IMR-90 (cell line): ENCODE measurements around the gene KLHL42. TPM values are rescaled to one million over a fixed set of nuclear protein-coding genes. Genes with fewer than 3 reads are reported as not detected.

ENCODE experiments used
- ATAC-seq: fragments of 200-7000 bp; cut with Tn5 transposase; 2 replicates; pipeline ENCODE4 v1.9.1; 2020; ENCODE audit warnings: low read depth, mild to moderate bottlenecking, moderate library complexity
- BruUV-seq: library from RNA; stranded (reverse); fragments of 400-500 nt; replicated peaks from 2 replicates; lab custom pipeline; 2021; lab: Mats Ljungman, UMichigan
- CTCF ChIA-PET: fragments of 300-600 bp; formaldehyde crosslinking; extraction: SDS; loops from one replicate; lab custom pipeline; 2021; ENCODE audit warnings: antibody characterized with exemption; lab: Yijun Ruan, JAX
- POLR2A ChIA-PET: fragments of 300-600 bp; sonication (Branson Sonifier 250); formaldehyde crosslinking; loops from one replicate; lab custom pipeline; 2022; ENCODE audit warnings: antibody characterized with exemption; ENCODE audit not compliant: unreplicated experiment; lab: Charles Lee
- DNase-seq: peaks from one replicate; pipeline ENCODE4 v3.0.0; 2013
- H2AFZ ChIP-seq: replicated peaks from 2 replicates; pipeline ENCODE3; 2013; ENCODE audit warnings: low read length, mild to moderate bottlenecking; ENCODE audit not compliant: poor library complexity
- H2AK5ac ChIP-seq: 2 replicates; pipeline ENCODE4 v1.6.1; 2013; ENCODE audit warnings: low read depth, low read length, inconsistent platforms
- H2AK9ac ChIP-seq: replicated peaks from 2 replicates; pipeline ENCODE3; 2013; ENCODE audit warnings: mild to moderate bottlenecking, low read depth, low read length, moderate library complexity; ENCODE audit not compliant: poor library complexity
- H2BK120ac ChIP-seq: 2 replicates; pipeline ENCODE4 v1.6.1; 2013; ENCODE audit warnings: low read depth, low read length, inconsistent platforms
- H2BK15ac ChIP-seq: 3 replicates; pipeline ENCODE4 v1.6.1; 2013; ENCODE audit warnings: low read depth, low read length, inconsistent platforms
- H2BK20ac ChIP-seq: 2 replicates; pipeline ENCODE4 v1.6.1; 2013; ENCODE audit warnings: low read depth, mild to moderate bottlenecking, inconsistent platforms, low read length, moderate library complexity
- H2BK5ac ChIP-seq: 2 replicates; pipeline ENCODE4 v1.6.1; 2013; ENCODE audit warnings: mild to moderate bottlenecking, low read depth, low read length, inconsistent platforms; ENCODE audit not compliant: poor library complexity, severe bottlenecking
- H3K14ac ChIP-seq: replicated peaks from 2 replicates; pipeline ENCODE4 v1.6.1; 2013; ENCODE audit warnings: low read depth, low read length, inconsistent platforms
- H3K18ac ChIP-seq: 2 replicates; pipeline ENCODE4 v1.6.1; 2013; ENCODE audit warnings: low read depth, low read length, control low read depth
- H3K23ac ChIP-seq: 2 replicates; pipeline ENCODE4 v1.6.1; 2013; ENCODE audit warnings: low read depth, low read length, inconsistent platforms
- H3K27ac ChIP-seq: 2 replicates; pipeline ENCODE4 v1.5.1; 2013; ENCODE audit warnings: mild to moderate bottlenecking, control low read depth, low read length; ENCODE audit not compliant: insufficient read depth
- H3K27me3 ChIP-seq: 2 replicates; pipeline ENCODE4 v1.6.1; 2013; ENCODE audit warnings: low read length; ENCODE audit not compliant: control insufficient read depth, insufficient read depth
- H3K36me3 ChIP-seq: 2 replicates; pipeline ENCODE4 v1.6.1; 2013; ENCODE audit warnings: low read length, mixed read lengths; ENCODE audit not compliant: control insufficient read depth, insufficient read depth
- H3K4ac ChIP-seq: 2 replicates; pipeline ENCODE4 v1.6.1; 2013; ENCODE audit warnings: low read depth, low read length, inconsistent platforms
- H3K4me1 ChIP-seq: 2 replicates; pipeline ENCODE4 v1.6.1; 2013; ENCODE audit warnings: low read length, mixed read lengths; ENCODE audit not compliant: control insufficient read depth, insufficient read depth
- H3K4me2 ChIP-seq: 2 replicates; pipeline ENCODE4 v1.6.1; 2013; ENCODE audit warnings: low read depth, mild to moderate bottlenecking, control low read depth, low read length, moderate library complexity
- H3K4me3 ChIP-seq: 2 replicates; pipeline ENCODE4 v1.5.1; 2013; ENCODE audit warnings: low read depth, mild to moderate bottlenecking, control low read depth, low read length, moderate library complexity; ENCODE audit not compliant: insufficient read depth
- H3K56ac ChIP-seq: 2 replicates; pipeline ENCODE4 v1.6.1; 2013; ENCODE audit warnings: low read length, inconsistent platforms; ENCODE audit not compliant: insufficient read depth; ENCODE audit errors: extremely low read depth
- H3K79me1 ChIP-seq, 2 experiments: 2 replicates each; pipeline ENCODE4 v1.6.1; 2013; ENCODE audit warnings: low read length in 2 of 2, inconsistent platforms in 1 of 2, low read depth in 1 of 2
- H3K9ac ChIP-seq: 2 replicates; pipeline ENCODE4 v1.6.1; 2013; ENCODE audit warnings: low read depth, low read length, control low read depth
- H3K9me1 ChIP-seq: 2 replicates; pipeline ENCODE4 v1.6.1; 2013; ENCODE audit warnings: low read length, inconsistent platforms; ENCODE audit not compliant: insufficient read depth
- H3K9me3 ChIP-seq: 2 replicates; pipeline ENCODE4 v1.6.1; 2013; ENCODE audit warnings: low read length; ENCODE audit not compliant: control insufficient read depth, insufficient read depth
- H4K20me1 ChIP-seq: 2 replicates; pipeline ENCODE4 v1.6.1; 2013; ENCODE audit warnings: low read length, inconsistent platforms; ENCODE audit not compliant: insufficient read depth
- H4K5ac ChIP-seq: 2 replicates; pipeline ENCODE4 v1.6.1; 2013; ENCODE audit warnings: mild to moderate bottlenecking, low read depth, low read length, control low read depth
- H4K8ac ChIP-seq, 2 experiments: 2 replicates each; pipeline ENCODE4 v1.6.1; 2013; ENCODE audit warnings: low read depth in 2 of 2, low read length in 2 of 2, control low read depth in 1 of 2, inconsistent platforms in 1 of 2
- H4K91ac ChIP-seq: 2 replicates; pipeline ENCODE4 v1.6.1; 2013; ENCODE audit warnings: low read depth, low read length, inconsistent platforms; ENCODE audit not compliant: insufficient read depth
- CHD1 ChIP-seq: IDR thresholded peaks from 2 replicates; pipeline ENCODE4 v1.6.1; 2012; ENCODE audit warnings: low read depth, low read length, improper control_type of control experiment
- CTCF ChIP-seq: conservative IDR thresholded peaks from 2 replicates; pipeline ENCODE4 v1.5.1; 2012; ENCODE audit warnings: mild to moderate bottlenecking, low read depth, low read length, improper control_type of control experiment
- RAD21 ChIP-seq: IDR thresholded peaks from 2 replicates; pipeline ENCODE4 v1.6.1; 2012; ENCODE audit warnings: low read length, improper control_type of control experiment
- SMC3 ChIP-seq: fragments of 150-350 bp; IDR thresholded peaks from 2 replicates; pipeline ENCODE4 v1.6.1; 2016; ENCODE audit warnings: low read depth, mild to moderate bottlenecking, antibody characterized with exemption, low read length, moderate library complexity
- WGBS, 2 experiments: methylation state at CpG; one replicate each; pipeline versions ENCODE4 v1.1.5 to v1.1.7; 2013; ENCODE audit warnings: missing lambda C conversion rate in 2 of 2; ENCODE audit not compliant: insufficient read length in 1 of 2; ENCODE audit errors: extremely low coverage in 2 of 2; 5-methylcytosine and 5-hydroxymethylcytosine counted together
- dilution Hi-C: fragments of 300-500 bp; cut with HindIII; formaldehyde crosslinking; loops from one replicate; pipeline ENCODE4 v1.14.3; 2018; ENCODE audit warnings: low sequenced_read_pairs; ENCODE audit not compliant: unreplicated experiment
- in situ Hi-C: fragments of 300-500 bp; cut with MboI; formaldehyde crosslinking; loops from 3 replicates; pipeline ENCODE4 v1.14.3; 2019; ENCODE audit warnings: low sequenced_read_pairs, inconsistent platforms, mixed read lengths
- intact Hi-C: fragments of 100-400 bp; cut with micrococcal nuclease; formaldehyde crosslinking; loops from 2 replicates; pipeline ENCODE4 v1.10.0; 2022
- polyA plus RNA-seq, 3 experiments: library from polyadenylated mRNA; depleted of rRNA; stranded (reverse); fragments of >200 nt; gene quantifications; 2 replicates each; pipeline ENCODE4 v1.2.3, GENCODE V29; 2012; ENCODE audit warnings: low replicate concordance in 1 of 3
- total RNA-seq: library from RNA; depleted of rRNA; stranded (reverse); fragments of >200 nt; gene quantifications from 2 replicates; pipeline ENCODE4 v1.2.3, GENCODE V29; 2012

Gene KLHL42
- total and polyA plus RNA-seq, 2 of the 4 experiments (the other 2 are of a cell fraction), result 16.7 to 28.3 TPM

GRCh38 chr12:27840229-27840999 is 60.4 kb downstream of the KLHL42 start:
- Histone ChIP-seq H3K36me3 (no peaks in the 10 kb centered on the region), H3K14ac (no peak overlapping the region), H2AK5ac (no peak overlapping the region), H3K9me1 (peaks cover 3% of the 10 kb centered on the region; the same call in 1 of the 2 replicates), H4K91ac (no peak overlapping the region), H2BK20ac (no peak overlapping the region), H4K20me1 (no peaks in the 10 kb centered on the region), H3K4ac (no peak overlapping the region), H2AK9ac (no peak overlapping the region), H3K9me3 (no peaks in the 10 kb centered on the region), H3K9ac (no peak overlapping the region), H4K5ac (no peak overlapping the region), H3K4me3 (no peak overlapping the region), H3K79me1 (no peaks in the 10 kb centered on the region), H4K8ac (no peak overlapping the region), H2BK5ac (no peak overlapping the region), H3K27me3 (no peaks in the 10 kb centered on the region), H2BK120ac (no peak overlapping the region), H3K56ac (no peak overlapping the region), H3K23ac (no peak overlapping the region), H3K18ac (no peak overlapping the region), H3K27ac (no peak overlapping the region), H2BK15ac (no peak overlapping the region), H3K4me2 (no peak overlapping the region), H2AFZ (no peak overlapping the region), H3K4me1 (peaks cover 6% of the 10 kb centered on the region; the same call in 1 of the 2 replicates)
- no TSS peak for BruUV-seq
- ChIA-PET CTCF (interaction anchor here (0.5 to 1.0 kb wide), 6 partner anchors 11 to 783 kb away, joined by 3 to 5 read pairs (median 3); no protein-coding TSS in a partner anchor), POLR2A (interaction anchor here (0.5 kb wide), 1 partner anchor 118 kb away, joined by 17 read pairs; no protein-coding TSS in a partner anchor)
- dilution Hi-C loops (no loop called here), in situ Hi-C loops (no loop called here), intact Hi-C loops (loop anchor here (1.0 to 5.0 kb wide), 3 partner anchors 102 to 332 kb away; no protein-coding TSS in a partner anchor)
- TF ChIP-seq CHD1 (no peak), CTCF (peak; percentile 58), RAD21 (peak; percentile 33; the same call in 1 of the 2 replicates), SMC3 (peak; percentile 53; the same call in 1 of the 2 replicates)
- ATAC-seq, result 0 out of 2 replicates have a peak, but pooled peaks have one; percentile 30
- WGBS, 2 experiments, result no CpG with 5 or more reads among the region's 3 CpGs
- no peak for DNase-seq
